MM.1S (cell line): ENCODE data around the gene OR13C2.

Source experiments
- CTCF ChIP-seq: fragments of 300-600 bp; sonication (generic); IDR thresholded peaks from 2 replicates; pipeline ENCODE4 v1.5.1; 2016; ENCODE audit warnings: antibody characterized with exemption, low read length, mixed read lengths
- EZH2phosphoT487 ChIP-seq: fragments of 300-600 bp; sonication (generic); IDR thresholded peaks from 2 replicates; pipeline ENCODE4 v1.6.1; 2018; ENCODE audit warnings: antibody characterized with exemption, low read length

GRCh38 chr9:104618104-104618503, 12.7 kb upstream of the OR13C2 start, which contains the start of gene OR13C9:
- TF ChIP-seq CTCF (no peak), EZH2phosphoT487 (no peak)
